Esophagus (tissue), 2 donors: ENCODE results near the gene IL1RAPL1. TPM values are rescaled to one million over a fixed set of nuclear protein-coding genes. Genes with fewer than 3 reads are reported as not detected.

Source experiments
- H3K27ac ChIP-seq, 2 donors: one replicate each; pipeline ENCODE4 v1.5.1; 2013; ENCODE audit warnings: low read depth in 2 of 2, mild to moderate bottlenecking in 2 of 2, inconsistent platforms in 1 of 2, low read length in 1 of 2, moderate library complexity in 1 of 2
- H3K27me3 ChIP-seq, 2 donors: one replicate each; pipeline ENCODE4 v1.6.1; 2013; ENCODE audit warnings: low read length in 2 of 2, control low read depth in 1 of 2, mild to moderate bottlenecking in 1 of 2; ENCODE audit not compliant: insufficient read depth in 2 of 2, control insufficient read depth in 1 of 2
- H3K36me3 ChIP-seq, 2 donors: one replicate each; pipeline ENCODE4 v1.6.1; 2013; ENCODE audit warnings: low read length in 1 of 2; ENCODE audit not compliant: control insufficient read depth in 2 of 2, insufficient read depth in 2 of 2
- H3K4me1 ChIP-seq, 2 donors: one replicate each; pipeline ENCODE4 v1.6.1; 2013; ENCODE audit warnings: low read length in 1 of 2; ENCODE audit not compliant: control insufficient read depth in 2 of 2, insufficient read depth in 2 of 2
- H3K4me3 ChIP-seq, 2 donors: one replicate each; pipeline ENCODE4 v1.5.1; 2013; ENCODE audit warnings: low read length in 2 of 2, mild to moderate bottlenecking in 2 of 2, low read depth in 1 of 2, moderate library complexity in 1 of 2
- H3K9me3 ChIP-seq, 2 donors: one replicate each; pipeline ENCODE4 v1.6.1; 2013; ENCODE audit warnings: mild to moderate bottlenecking in 2 of 2, low read depth in 1 of 2, low read length in 1 of 2, moderate library complexity in 1 of 2; ENCODE audit not compliant: control insufficient read depth in 2 of 2, insufficient read depth in 1 of 2
- WGBS, 2 donors: extraction: QIAGEN DNeasy Blood & Tissue Kit; methylation state at CpG; one replicate each; pipeline ENCODE4 v1.1.7; 2013; 5-methylcytosine and 5-hydroxymethylcytosine counted together
- polyA plus RNA-seq, 2 donors: library from polyadenylated mRNA; stranded (reverse); fragments of 200-250 nt; gene quantifications; one replicate each; pipeline ENCODE4 v1.2.3, GENCODE V29; 2013
- donor health status: healthy with polysubstance abuse.
- donor health status: Bipolar disorder and iron deficiency.

Gene IL1RAPL1
- polyA plus RNA-seq, 2 donors = 0.02 to 0.04 TPM

- H3K27me3 ChIP-seq = no peaks in the 10 kb centered on the region
- no peak overlapping the region for H3K4me3 ChIP-seq
- no peak overlapping the region for H3K27ac ChIP-seq
- no peaks in the 10 kb centered on the region for H3K4me1 ChIP-seq
- H3K9me3 ChIP-seq = no peaks in the 10 kb centered on the region
- H3K36me3 ChIP-seq = no peaks in the 10 kb centered on the region
Measured at GRCh38 chrX:29852767-29853166, 1265.5 kb downstream of the IL1RAPL1 start.

- H3K4me3 ChIP-seq = no peak overlapping the region
- no peak overlapping the region for H3K27ac ChIP-seq
- H3K27me3 ChIP-seq = no peaks in the 10 kb centered on the region
- H3K36me3 ChIP-seq = no peaks in the 10 kb centered on the region
- no peaks in the 10 kb centered on the region for H3K4me1 ChIP-seq
- H3K9me3 ChIP-seq = no peaks in the 10 kb centered on the region
Measured at GRCh38 chrX:29858714-29859113, 1271.5 kb downstream of the IL1RAPL1 start.

GRCh38 chrX:29862126-29862677 lies 1275.0 kb downstream of the IL1RAPL1 start:
- H3K27ac ChIP-seq = no peak overlapping the region
- no peaks in the 10 kb centered on the region for H3K27me3 ChIP-seq
- no peaks in the 10 kb centered on the region for H3K36me3 ChIP-seq
- no peak overlapping the region for H3K4me3 ChIP-seq
- no peaks in the 10 kb centered on the region for H3K9me3 ChIP-seq
- H3K4me1 ChIP-seq = no peaks in the 10 kb centered on the region
- 69 to 87% methylated on average over 7 of the region's 7 CpGs for WGBS, 2 donors

GRCh38 chrX:29867971-29868370 lies 1280.7 kb downstream of the IL1RAPL1 start:
- 73 to 80% methylated on average over 4 of the region's 4 CpGs for WGBS, 2 donors
- no peaks in the 10 kb centered on the region for H3K9me3 ChIP-seq
- H3K27me3 ChIP-seq = no peaks in the 10 kb centered on the region
- no peak overlapping the region for H3K4me3 ChIP-seq
- H3K27ac ChIP-seq = no peak overlapping the region
- no peaks in the 10 kb centered on the region for H3K4me1 ChIP-seq
- no peaks in the 10 kb centered on the region for H3K36me3 ChIP-seq

GRCh38 chrX:29869837-29870236 lies 1282.6 kb downstream of the IL1RAPL1 start:
- Histone ChIP-seq H3K27ac (no peak overlapping the region), H3K27me3 (no peaks in the 10 kb centered on the region), H3K4me3 (no peak overlapping the region), H3K36me3 (no peaks in the 10 kb centered on the region), H3K4me1 (no peaks in the 10 kb centered on the region), H3K9me3 (no peaks in the 10 kb centered on the region)
- WGBS, 2 donors = 89 to 90% methylated on average over 1 of the region's 1 CpG

GRCh38 chrX:29870608-29871007 lies 1283.4 kb downstream of the IL1RAPL1 start:
- no peaks in the 10 kb centered on the region for H3K36me3 ChIP-seq
- WGBS, 2 donors = 83 to 93% methylated on average over 3 of the region's 3 CpGs

GRCh38 chrX:29872831-29873230 lies 1285.6 kb downstream of the IL1RAPL1 start:
- no peak overlapping the region for H3K4me3 ChIP-seq
- 70 to 85% methylated on average over 2 of the region's 2 CpGs for WGBS, 2 donors
- no peaks in the 10 kb centered on the region for H3K27me3 ChIP-seq
- no peak overlapping the region for H3K27ac ChIP-seq
- H3K4me1 ChIP-seq = no peaks in the 10 kb centered on the region
- H3K9me3 ChIP-seq = no peaks in the 10 kb centered on the region
- no peaks in the 10 kb centered on the region for H3K36me3 ChIP-seq

More at GRCh38 chrX:29870608-29871007, 1283.4 kb downstream of the IL1RAPL1 start:
- no peaks in the 10 kb centered on the region for H3K27me3 ChIP-seq
- H3K9me3 ChIP-seq = no peaks in the 10 kb centered on the region
- no peak overlapping the region for H3K27ac ChIP-seq
- no peak overlapping the region for H3K4me3 ChIP-seq
- no peaks in the 10 kb centered on the region for H3K4me1 ChIP-seq

- H3K27ac ChIP-seq = no peak overlapping the region
- 52 to 80% methylated on average over 4 of the region's 4 CpGs for WGBS, 2 donors
Measured at GRCh38 chrX:29876733-29877132, 1289.5 kb downstream of the IL1RAPL1 start.

GRCh38 chrX:29880977-29881376 lies 1293.7 kb downstream of the IL1RAPL1 start:
- no peaks in the 10 kb centered on the region for H3K4me1 ChIP-seq
- H3K27me3 ChIP-seq = no peaks in the 10 kb centered on the region
- no peak overlapping the region for H3K27ac ChIP-seq
- no peak overlapping the region for H3K4me3 ChIP-seq
- no peaks in the 10 kb centered on the region for H3K36me3 ChIP-seq
- WGBS, 2 donors = 63 to 77% methylated on average over 3 of the region's 3 CpGs
- no peaks in the 10 kb centered on the region for H3K9me3 ChIP-seq

More at GRCh38 chrX:29876733-29877132, 1289.5 kb downstream of the IL1RAPL1 start:
- H3K36me3 ChIP-seq = no peaks in the 10 kb centered on the region
- H3K4me1 ChIP-seq = no peaks in the 10 kb centered on the region
- H3K9me3 ChIP-seq = no peaks in the 10 kb centered on the region
- H3K27me3 ChIP-seq = no peaks in the 10 kb centered on the region
- H3K4me3 ChIP-seq = no peak overlapping the region

- Histone ChIP-seq H3K4me1 (no peaks in the 10 kb centered on the region), H3K36me3 (no peaks in the 10 kb centered on the region), H3K9me3 (no peaks in the 10 kb centered on the region), H3K4me3 (no peak overlapping the region), H3K27me3 (no peaks in the 10 kb centered on the region), H3K27ac (no peak overlapping the region)
- whole genome bisulfite sequencing, 2 donors = 77 to 91% methylated on average over 2 of the region's 2 CpGs
Measured at GRCh38 chrX:29890004-29890403, 1302.8 kb downstream of the IL1RAPL1 start.
